HG03060 (cell line): ENCODE results near the gene RIPOR3.
"Not testable (repeated sequence)": the region's sequence is repeated elsewhere in the genome, so short reads cannot be mapped to it uniquely, and the experiment has no call there.

Experiments used
- ATAC-seq: cut with Tn5 transposase; IDR thresholded peaks from one replicate; pipeline ENCODE4 v1.9.1; 2021; ENCODE audit warnings: low read depth, moderate number of reproducible peaks; ENCODE audit not compliant: unreplicated experiment

RIPOR3 gene

GRCh38 chr20:50578778-50579165 lies 112.6 kb downstream of the RIPOR3 start:
- no peak for ATAC-seq

DNA sequence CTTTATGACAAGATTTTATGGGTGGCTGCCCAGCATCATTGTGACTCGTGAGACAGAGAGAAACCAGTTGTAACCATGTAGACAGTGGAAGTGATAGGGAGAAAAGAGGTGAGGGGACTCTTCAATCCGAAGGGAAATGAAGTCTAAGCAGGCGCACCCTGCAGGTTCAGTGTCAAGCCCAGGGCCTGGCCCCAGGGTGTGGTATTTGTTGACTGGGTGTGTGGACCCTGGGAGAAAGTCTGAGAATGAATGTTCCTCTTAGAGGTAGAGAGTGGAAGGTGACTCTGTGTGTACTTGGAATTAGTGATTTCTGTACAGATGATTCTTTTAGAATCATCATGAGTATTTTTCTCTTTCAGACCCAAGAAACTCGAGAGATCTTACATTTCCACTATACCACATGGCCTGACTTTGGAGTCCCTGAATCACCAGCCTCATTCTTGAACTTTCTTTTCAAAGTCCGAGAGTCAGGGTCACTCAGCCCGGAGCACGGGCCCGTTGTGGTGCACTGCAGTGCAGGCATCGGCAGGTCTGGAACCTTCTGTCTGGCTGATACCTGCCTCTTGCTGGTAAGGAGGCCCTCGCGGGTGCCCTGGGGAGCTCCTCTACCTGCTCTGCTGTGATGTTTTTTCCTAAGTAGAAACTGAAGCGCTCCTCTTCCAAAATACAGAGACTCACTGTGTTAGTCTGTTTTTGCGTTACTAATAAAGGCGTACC lies 113.1 kb downstream of the RIPOR3 start:
- no peak for ATAC-seq

- ATAC-seq, result no peak
Observed at GRCh38 chr20:50577175-50578018, 113.9 kb downstream of the RIPOR3 start.

DNA sequence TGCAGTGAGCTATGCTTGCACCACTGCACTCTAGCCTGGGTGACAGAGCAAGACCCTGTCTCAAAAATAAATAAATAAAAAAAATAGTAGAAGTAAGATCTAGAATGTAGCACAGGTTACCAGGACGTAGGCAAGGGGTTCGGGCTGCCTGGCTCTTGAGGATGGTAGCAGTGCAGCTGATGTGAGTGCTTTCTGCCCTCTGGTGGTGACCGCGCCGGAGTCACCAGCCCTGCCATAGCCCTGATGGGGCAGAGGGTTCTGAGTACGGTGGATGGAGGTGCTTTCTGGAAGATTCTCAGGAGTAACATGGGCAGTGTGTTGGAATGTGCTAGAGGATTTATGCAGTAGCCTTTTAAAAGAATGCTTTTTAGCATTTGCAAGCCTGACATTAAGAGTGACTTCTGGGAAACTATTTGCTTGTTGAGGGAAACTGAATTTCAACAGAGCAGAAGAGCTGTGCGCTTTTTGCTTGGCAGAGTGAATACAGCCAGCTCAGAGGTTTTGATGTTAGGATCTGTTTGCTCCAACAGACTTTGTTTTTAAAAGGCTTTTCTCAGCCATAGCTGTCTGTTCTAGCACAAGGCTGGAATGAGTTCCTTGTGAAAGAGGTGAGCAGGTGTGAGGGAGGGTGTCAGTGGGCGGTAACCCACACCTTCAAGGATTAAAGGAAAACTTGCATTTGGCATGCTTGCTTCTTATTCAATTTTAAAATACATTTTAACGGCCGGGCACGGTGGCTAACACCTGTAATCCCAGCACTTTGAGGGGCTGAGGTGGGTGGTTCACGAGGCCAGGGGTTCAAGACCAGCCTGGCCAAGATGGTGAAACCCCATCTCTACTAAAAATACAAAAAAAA lies 115.2 kb downstream of the RIPOR3 start:
- no peak for ATAC-seq

- ATAC-seq, result no peak
Observed at GRCh38 chr20:50574586-50574985, 116.8 kb downstream of the RIPOR3 start.

GRCh38 chr20:50574108-50574507 lies 117.2 kb downstream of the RIPOR3 start:
- no peak for ATAC-seq

DNA sequence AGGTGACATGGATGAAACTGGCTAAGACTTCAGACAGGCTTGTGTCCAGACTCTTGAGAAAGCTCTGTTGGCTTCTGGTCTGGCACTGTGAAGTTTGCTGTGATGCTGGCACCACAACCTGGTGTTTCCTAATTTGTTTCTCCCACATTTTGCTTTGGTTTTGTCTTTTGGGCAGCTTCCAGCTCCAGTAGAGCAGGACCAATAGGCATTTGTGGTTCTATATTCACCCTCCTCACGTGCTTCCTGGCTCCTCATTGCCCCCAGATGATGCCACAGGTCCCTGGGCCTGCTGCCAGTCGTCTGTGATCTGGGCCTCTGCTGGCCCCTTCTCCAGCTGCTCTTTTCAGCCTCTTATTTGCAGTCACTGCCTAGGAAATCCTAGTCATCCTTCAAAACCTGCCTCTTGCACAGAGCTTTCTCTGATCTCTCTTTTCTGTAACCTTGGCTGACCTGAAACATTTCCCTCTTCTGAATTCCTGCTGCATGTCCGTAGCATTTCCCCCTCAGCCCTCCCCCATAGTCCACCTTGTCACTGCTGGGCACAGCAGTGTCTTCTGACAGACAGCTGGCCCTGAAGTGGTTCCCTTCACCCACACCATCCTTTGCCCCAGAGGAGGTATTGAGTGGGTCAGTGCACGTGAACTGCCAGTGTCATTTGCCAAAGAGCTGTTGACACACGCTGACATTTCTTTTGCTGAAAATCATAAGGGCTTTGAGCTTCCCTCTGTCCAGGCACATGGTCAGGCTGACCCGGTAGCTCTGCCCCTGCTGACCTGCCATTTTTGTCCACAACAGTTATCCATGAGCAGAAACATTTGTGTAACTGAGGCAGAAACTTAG lies 118.2 kb downstream of the RIPOR3 start:
- ATAC-seq, result no peak

DNA sequence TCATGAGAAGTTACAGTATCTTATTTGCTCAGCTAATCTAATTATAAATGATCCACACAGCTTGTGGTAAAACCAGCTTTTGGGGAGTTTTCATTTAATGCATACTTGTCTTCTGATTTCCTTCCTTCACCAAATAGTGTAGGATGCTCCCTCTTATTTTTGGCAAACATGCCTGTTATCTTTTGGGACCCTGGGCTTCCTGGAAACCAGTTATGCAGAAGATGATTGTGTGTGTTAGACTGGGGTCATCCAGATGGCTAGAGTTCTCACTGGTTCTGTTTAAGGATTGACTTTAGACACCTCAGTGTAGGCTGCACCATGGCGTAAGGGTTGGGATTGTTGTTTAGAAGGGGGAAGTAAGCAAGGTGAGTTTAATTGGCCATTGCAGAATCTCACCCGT lies 119.9 kb downstream of the RIPOR3 start:
- ATAC-seq, result no peak

GRCh38 chr20:50569864-50570836 lies 121.2 kb downstream of the RIPOR3 start:
- no peak for ATAC-seq

GRCh38 chr20:50569487-50569863 lies 121.9 kb downstream of the RIPOR3 start:
- ATAC-seq, result not testable (repeated sequence)

- ATAC-seq, result no peak
Observed at GRCh38 chr20:50568549-50568942, 122.8 kb downstream of the RIPOR3 start.

GRCh38 chr20:50567860-50568548 lies 123.3 kb downstream of the RIPOR3 start:
- no peak for ATAC-seq

DNA sequence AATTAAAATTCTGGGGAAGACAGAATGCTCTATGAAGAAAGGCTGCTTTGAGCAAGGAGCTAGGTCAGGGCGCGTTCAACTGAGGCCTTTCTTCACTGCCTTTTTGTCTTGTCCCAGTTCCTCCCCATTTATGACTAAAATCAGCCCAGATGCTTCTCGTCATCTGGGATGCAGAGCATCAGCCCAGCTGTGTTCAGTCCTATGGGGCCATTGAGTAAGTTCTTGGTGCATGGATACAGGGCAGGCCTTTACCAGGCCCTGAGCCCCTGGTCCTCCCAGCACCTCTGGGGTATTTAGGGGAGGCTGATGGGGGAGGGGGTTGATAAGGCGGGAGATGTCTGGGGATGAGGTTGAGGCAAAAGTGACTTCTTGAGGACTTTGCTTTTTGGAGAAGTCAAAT lies 125.5 kb downstream of the RIPOR3 start:
- no peak for ATAC-seq

GRCh38 chr20:50565383-50565782 lies 126.0 kb downstream of the RIPOR3 start:
- no peak for ATAC-seq

GRCh38 chr20:50563133-50563944 lies 128.0 kb downstream of the RIPOR3 start:
- ATAC-seq, result no peak

DNA sequence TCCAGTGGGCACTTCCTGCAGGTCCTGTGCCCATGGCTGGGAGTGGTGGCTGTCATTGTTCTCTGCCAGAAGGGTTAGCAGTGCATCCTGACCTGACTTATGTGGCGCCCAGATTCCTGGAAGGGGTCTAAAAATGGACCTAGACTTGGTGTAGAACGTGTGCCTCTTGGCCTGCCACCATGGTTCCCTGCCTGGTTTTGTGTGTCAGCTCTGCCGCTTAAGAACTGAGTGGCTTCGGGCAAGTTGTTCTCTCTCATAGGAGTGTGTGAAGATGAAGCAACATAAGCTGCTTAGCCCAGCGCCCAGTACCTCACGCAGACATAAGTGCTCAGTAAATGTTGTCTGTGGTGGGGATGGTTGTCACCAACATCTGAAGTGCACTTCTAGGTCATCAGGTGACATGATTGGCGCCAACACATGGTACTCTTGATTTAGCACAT lies 129.1 kb downstream of the RIPOR3 start:
- ATAC-seq, result no peak

DNA sequence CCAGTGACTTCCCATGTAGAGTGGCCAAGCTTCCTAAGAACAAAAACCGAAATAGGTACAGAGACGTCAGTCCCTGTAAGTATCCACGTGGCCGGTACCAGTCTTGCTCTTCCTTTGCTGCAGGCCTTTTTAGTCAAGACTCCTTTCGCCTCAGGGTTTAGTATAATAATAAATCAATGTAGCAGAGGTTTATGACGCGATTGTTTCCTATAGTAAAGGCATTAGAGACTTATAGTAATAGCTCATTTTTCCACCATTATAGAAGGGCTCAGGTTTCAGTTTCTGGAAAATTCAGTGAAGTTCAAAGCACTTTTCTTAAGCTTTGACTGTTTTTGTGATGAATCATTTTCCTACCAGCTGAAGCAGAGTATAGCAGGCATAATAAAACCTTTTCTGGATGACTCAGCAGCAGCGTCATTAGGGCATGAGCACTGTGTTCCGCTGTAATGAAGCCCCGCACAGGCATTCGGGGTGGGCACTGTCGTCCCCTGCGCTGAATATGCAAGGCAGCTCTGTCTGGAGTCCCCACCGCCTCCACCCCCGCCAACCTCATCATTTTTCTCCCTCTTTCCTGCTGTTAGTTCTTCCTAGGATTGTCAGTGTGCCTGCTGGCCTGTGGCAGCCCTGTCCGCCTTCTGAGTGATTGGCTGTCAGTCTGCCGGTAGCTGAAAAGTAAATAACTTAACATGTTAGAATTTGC lies 129.8 kb downstream of the RIPOR3 start:
- ATAC-seq, result no peak
